Kidney capillary endothelial cell (primary cell): Measurements from ENCODE around the gene FUT4.
"Not testable (repeated sequence)": the region's sequence is repeated elsewhere in the genome, so short reads cannot be mapped to it uniquely, and the experiment has no call there.

Experiments
- DNase-seq: peaks from one replicate; pipeline ENCODE4 v3.0.0-alpha.2; 2018; ENCODE audit warnings: low spot score

FUT4 gene

DNA sequence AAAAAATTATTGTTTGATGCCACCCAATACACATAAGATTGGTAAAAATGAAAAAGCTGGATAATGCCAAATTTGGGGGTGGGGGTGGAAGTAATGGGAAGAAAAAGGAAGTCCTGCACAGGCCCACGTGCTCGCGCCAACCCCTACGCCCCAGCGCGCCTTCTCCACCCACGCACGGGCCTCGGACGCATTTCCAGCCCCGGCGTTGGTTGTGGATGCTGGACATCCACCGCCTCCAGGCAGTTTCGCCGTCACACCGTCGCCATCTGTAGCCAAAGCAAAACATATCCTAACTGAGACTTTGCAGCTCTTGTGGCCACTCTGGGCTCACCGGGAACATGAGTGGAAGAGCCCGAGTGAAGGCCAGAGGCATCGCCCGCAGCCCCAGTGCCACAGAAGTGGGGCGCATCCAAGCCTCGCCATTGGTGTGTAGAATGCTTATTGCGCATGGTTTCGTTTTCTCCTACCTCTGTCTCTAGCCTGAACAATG lies 23.5 kb downstream of the FUT4 start, which contains the start of gene PIWIL4:
PIWIL4 (plus strand) TSS at position 188 of the 490 bp plus-strand sequence; CDS start at position 339, 151 bp downstream.
- no peak for DNase-seq

GRCh38 chr11:94568200-94568599 lies 24.5 kb downstream of the FUT4 start:
- no peak for DNase-seq

- no peak for DNase-seq
Measured at GRCh38 chr11:94568717-94569116, 25.0 kb downstream of the FUT4 start.

GRCh38 chr11:94572975-94573374 lies 29.3 kb downstream of the FUT4 start:
- DNase-seq: not testable (repeated sequence)

GRCh38 chr11:94574193-94574961 lies 30.7 kb downstream of the FUT4 start:
- no peak for DNase-seq

GRCh38 chr11:94576306-94576705 lies 32.6 kb downstream of the FUT4 start:
- DNase-seq: no peak

DNA sequence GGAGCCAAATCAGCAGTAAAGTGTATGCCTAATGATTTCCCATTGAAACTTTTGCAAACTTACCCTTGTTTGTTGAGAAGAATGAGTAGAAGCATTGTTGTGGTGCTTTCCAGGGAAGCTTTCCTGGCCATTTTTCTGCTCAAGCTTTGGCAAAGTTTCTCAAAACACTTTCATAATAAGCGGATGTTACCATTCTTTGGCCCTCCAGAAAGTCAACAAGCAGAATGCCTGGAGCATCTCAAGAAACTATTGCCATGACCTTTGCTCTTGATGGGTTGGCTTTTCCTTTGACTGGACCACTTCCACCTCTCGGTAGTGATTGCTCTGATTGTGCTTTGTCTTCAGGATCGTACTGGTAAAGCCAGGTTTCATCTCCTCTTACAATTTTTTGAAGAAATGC lies 34.1 kb downstream of the FUT4 start:
- DNase-seq: no peak

- no peak for DNase-seq
Measured at GRCh38 chr11:94581926-94582325, 38.2 kb downstream of the FUT4 start.

- DNase-seq: no peak
Measured at GRCh38 chr11:94583213-94583865, 39.6 kb downstream of the FUT4 start.

GRCh38 chr11:94583866-94584500 lies 40.3 kb downstream of the FUT4 start:
- no peak for DNase-seq

- DNase-seq: no peak
Measured at GRCh38 chr11:94584978-94585377, 41.3 kb downstream of the FUT4 start.

- DNase-seq: no peak
Measured at GRCh38 chr11:94585399-94585798, 41.7 kb downstream of the FUT4 start.

GRCh38 chr11:94586546-94586945 lies 42.8 kb downstream of the FUT4 start:
- no peak for DNase-seq

GRCh38 chr11:94586978-94587377 lies 43.3 kb downstream of the FUT4 start:
- DNase-seq: no peak

- no peak for DNase-seq
Measured at GRCh38 chr11:94588366-94588942, 44.7 kb downstream of the FUT4 start.

DNA sequence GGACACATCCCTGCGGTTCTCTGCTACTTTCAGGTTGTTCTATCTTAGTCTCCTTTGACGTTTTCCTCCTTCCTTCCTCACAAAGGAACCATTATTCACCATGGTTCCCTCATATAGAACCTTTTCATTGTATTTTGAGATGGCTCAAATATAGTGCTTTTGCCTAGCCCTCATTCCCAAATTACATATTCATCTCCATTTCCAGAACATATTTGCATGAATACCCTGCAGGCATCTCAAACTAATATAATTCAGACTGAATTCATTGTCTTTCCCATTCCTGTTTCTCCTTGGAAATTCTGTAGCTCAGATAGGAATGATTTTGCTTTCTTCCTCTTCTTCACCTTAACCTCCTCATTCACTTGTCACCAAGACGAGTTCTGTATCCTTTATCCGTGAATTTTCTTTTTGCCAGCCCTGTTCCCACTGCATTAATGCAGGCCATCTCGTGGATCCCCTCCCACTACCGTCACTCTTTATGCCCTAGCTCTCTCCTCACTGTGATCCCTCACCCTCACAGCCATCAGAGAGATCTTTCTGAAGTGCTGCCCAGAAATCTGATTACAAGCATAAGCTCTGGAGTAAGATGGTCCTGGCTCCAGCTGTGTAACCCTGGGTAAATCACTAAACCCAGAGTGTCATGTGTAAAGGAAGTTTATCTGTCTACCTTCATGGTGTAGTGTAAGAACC lies 46.8 kb downstream of the FUT4 start:
- DNase-seq: no peak

- no peak for DNase-seq
Measured at GRCh38 chr11:94593030-94593429, 49.3 kb downstream of the FUT4 start.

GRCh38 chr11:94595076-94595475 lies 51.4 kb downstream of the FUT4 start:
- DNase-seq: no peak

- DNase-seq: no peak
Measured at GRCh38 chr11:94597896-94598295, 54.2 kb downstream of the FUT4 start.
